ENCODE measurements around the gene ZNF77.
"Not testable (repeated sequence)": the region's sequence is repeated elsewhere in the genome, so short reads cannot be mapped to it uniquely, and the experiment has no call there.

ZNF77 gene

DNA sequence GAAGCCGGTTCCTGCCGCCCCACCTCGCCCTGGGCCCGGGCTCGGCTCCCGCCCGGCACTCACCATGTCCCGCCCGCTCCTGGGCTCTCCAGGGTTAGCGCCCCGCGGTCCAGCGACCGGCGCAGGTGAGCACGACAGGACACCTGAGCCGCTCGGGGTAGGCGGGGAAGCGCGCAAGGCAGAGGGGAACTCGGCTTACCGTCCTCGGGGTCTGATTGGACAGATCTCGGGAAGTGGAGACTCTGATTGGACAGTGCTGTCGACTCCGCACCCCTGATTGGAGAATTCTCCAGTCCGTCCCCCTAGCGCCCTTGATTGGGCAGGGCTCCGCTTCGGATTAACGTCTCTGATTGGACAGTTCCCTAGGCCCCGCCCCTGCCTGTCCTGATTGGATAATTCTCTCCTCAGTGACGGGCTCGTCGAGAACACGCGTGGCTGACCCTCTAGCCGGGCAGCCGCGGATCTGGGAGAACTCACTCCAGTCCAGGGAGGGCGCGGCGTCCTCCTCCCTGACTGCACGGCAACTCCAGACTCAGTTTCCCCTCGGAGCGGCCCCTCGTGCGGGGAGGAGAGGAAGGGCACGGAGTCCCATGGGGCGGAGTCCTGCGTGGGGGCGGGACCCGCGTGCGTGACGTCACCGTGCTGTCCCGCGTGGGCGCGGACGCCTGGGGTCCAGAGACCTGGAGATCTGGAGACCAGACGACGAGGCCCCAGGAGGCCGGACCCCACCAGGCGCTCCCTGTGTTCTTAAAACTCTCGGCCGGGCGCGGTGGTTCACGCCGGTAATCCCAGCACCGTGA is at the start of gene ZNF77:
TSS of gene ZNF77 (minus strand) at position 197 of the 800 bp plus-strand sequence. CDS start at position 66, 131 bp downstream.
- peak; percentile 95 for ATAC-seq (ENCODE audit: low read depth)

DNA sequence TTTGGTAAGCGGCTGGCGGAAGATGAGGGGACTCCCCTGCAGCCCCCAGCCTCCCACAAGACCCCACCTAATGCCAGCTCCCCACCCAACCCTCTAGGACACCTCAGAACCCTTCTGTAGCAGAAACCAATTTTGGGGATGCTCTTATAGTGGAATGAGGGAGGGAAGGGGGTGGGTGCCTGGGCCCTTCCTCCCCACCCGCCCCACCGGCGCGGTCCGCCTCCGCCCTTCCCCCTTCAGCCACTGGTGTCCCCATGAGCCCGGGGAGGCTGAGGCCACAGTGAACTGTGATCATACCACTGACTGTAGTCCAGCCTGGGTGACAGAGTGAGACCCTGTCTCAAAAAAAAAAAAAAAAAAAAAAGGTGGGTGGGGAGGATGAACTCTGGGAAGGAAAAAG is 48.8 kb upstream of the ZNF77 start:
- H3K27me3 Mint-ChIP-seq: peaks cover 16% of the 10 kb centered on the region
- H3K36me3 Mint-ChIP-seq: no peaks in the 10 kb centered on the region
- no peak overlapping the region for H3K4me3 Mint-ChIP-seq
- no peak for DNase-seq (ENCODE audit: low spot score in 2 of 2)
- H3K27ac Mint-ChIP-seq: no peak overlapping the region
- H3K4me1 Mint-ChIP-seq: no peaks in the 10 kb centered on the region
- H3K9me3 Mint-ChIP-seq: no peaks in the 10 kb centered on the region
- no peak for ATAC-seq (ENCODE audit: low read depth)

More for the DNA sequence above, at the start of gene ZNF77:
- DNase-seq (ENCODE audit: low spot score in 2 of 2): peak; percentile 98
- peak within 1 kb of the TSS; percentile 99 for H3K4me3 Mint-ChIP-seq
- no peaks in the 10 kb centered on the region for H3K27me3 Mint-ChIP-seq
- H3K27ac Mint-ChIP-seq: peak within 1 kb of the TSS; percentile 97
- peaks cover 19% of the 10 kb centered on the region for H3K4me1 Mint-ChIP-seq
- no peaks in the 10 kb centered on the region for H3K36me3 Mint-ChIP-seq
- H3K9me3 Mint-ChIP-seq: no peaks in the 10 kb centered on the region

DNA sequence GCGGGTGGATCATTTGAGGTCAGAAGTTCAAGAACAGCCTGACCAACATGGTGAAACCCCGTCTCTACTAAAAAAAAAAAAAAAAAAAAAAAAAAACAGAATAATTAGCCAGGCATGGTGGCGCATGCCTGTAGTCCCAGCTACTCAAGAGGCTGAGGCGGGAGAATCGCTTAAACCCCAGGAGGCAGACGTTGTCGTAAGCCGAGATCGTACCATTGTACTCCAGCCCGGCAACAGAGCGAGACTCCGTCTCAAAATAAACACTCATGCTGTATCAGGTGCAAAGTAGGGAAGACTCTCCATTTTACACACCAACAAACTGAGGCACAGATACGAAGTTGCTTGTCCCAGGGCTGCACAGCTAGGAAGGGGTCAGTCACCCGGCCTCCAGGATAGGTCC is 48.2 kb upstream of the ZNF77 start:
- H3K27me3 Mint-ChIP-seq: peaks cover 18% of the 10 kb centered on the region
- no peak for ATAC-seq (ENCODE audit: low read depth)

DNA sequence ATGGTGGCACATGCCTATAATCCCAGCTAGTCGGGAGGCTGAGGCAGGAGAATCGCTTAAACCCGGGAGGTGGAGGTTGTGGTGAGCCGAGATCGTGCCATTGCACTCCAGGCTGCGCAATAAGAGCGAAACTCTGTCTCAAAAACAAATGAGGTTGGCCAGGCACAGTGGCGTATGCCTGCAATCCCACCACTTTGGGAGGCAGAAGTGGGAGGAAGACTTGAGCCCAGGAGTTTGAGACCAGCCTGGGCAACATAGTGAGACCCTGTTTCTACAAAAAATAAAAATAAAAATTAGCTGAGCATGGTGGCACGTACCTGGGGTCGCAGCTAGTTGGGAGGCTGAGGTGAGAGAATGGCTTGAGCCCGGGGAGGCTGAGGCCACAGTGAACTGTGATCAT is 47.6 kb upstream of the ZNF77 start:
- H3K4me3 Mint-ChIP-seq; H3K4me1 Mint-ChIP-seq; ATAC-seq (ENCODE audit: low read depth); DNase-seq (ENCODE audit: low spot score in 2 of 2); H3K27ac Mint-ChIP-seq; H3K36me3 Mint-ChIP-seq; H3K9me3 Mint-ChIP-seq: not testable (repeated sequence)
- peaks cover 15% of the 10 kb centered on the region for H3K27me3 Mint-ChIP-seq

More for the DNA sequence above, 48.2 kb upstream of the ZNF77 start:
- no peaks in the 10 kb centered on the region for H3K9me3 Mint-ChIP-seq
- H3K4me1 Mint-ChIP-seq: no peaks in the 10 kb centered on the region
- no peak overlapping the region for H3K4me3 Mint-ChIP-seq
- H3K36me3 Mint-ChIP-seq: no peaks in the 10 kb centered on the region
- DNase-seq (ENCODE audit: low spot score in 2 of 2): no peak
- H3K27ac Mint-ChIP-seq: no peak overlapping the region

DNA sequence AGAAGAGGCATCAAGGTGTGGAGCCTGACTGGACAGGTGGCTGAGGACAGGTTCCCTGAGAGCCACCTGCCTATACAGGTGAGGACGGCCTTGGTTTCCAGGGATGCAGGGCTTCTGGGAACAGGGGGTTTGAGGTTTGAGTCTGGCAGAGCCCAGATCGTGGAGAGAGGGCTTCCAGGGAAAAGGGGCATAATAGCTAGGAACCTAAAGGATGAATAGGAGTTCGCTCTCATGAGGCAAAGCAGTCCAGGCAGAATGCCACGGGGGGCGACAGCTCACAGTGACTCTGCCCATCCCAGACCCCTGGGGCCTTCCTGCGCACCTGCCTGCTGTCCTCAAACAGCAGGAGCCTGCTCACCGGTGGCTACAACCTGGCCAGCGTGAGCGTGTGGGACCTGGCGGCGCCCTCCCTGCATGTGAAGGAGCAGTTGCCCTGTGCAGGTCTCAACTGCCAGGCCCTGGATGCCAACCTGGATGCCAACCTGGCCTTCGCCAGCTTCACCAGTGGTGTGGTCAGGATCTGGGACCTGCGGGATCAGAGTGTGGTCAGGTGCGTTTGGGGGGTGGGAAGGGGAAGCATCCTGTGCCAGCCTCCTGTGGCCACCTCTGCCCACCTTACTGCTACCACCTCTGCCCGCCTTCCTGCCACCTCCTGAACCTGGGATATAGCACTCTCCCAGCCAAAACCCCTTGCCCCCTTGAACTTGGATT is 44.6 kb upstream of the ZNF77 start:
- Mint-ChIP-seq H3K36me3 (no peaks in the 10 kb centered on the region), H3K27ac (no peak overlapping the region)
- ATAC-seq (ENCODE audit: low read depth): no peak

DNA sequence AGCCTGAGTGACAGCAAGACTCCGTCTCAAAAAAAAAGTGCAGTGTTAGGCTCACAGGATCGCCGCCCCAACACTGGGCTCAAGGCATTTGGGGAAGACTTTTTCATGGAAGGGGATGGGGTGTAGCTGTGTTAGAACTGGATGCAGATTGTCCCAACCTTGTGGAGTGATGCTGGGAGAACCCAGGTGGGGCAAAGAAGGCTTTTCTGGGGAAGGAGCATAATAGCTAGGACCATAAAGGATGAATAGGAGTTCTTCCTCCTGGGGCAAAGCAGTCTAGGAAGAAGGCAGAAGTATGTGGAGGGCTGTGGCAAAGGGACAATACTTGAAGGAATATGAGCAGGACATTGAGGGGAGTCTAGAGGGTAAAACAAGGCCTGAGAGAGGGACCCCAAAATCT is 43.8 kb upstream of the ZNF77 start:
- ATAC-seq (ENCODE audit: low read depth) (no peak), DNase-seq (ENCODE audit: low spot score in 2 of 2) (no peak)
- H3K4me1 Mint-ChIP-seq: peaks cover 1% of the 10 kb centered on the region
- H3K27me3 Mint-ChIP-seq: peaks cover 15% of the 10 kb centered on the region
- H3K36me3 Mint-ChIP-seq: no peaks in the 10 kb centered on the region
- H3K9me3 Mint-ChIP-seq: no peaks in the 10 kb centered on the region
- H3K4me3 Mint-ChIP-seq: no peak overlapping the region
- no peak overlapping the region for H3K27ac Mint-ChIP-seq

More for the DNA sequence above, 44.6 kb upstream of the ZNF77 start:
- H3K4me1 Mint-ChIP-seq: no peaks in the 10 kb centered on the region
- H3K9me3 Mint-ChIP-seq: no peaks in the 10 kb centered on the region
- H3K4me3 Mint-ChIP-seq: no peak overlapping the region
- peaks cover 14% of the 10 kb centered on the region for H3K27me3 Mint-ChIP-seq
- DNase-seq (ENCODE audit: low spot score in 2 of 2): no peak

DNA sequence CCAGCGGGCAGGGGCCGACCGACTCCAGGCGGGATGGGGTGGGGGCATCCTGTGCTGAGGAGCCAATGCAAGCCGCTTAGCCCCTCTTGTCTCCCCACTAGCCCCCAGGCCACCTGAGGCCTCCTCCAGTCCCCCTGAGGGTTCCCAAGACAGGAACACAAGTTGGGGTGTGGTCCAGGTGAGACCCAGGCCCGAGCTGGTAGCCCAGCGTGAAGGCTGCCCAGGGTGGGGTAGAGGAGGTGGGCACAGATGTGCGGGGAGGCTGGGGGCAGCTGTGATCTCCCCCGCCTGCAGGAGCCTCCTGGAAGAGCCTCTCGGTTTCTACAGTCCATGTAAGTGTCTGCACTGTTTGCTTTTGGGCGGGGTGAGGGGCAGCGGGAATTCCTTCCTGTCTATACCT is 43.0 kb upstream of the ZNF77 start:
- H3K4me1 Mint-ChIP-seq: peaks cover 7% of the 10 kb centered on the region
- no peak overlapping the region for H3K4me3 Mint-ChIP-seq
- H3K36me3 Mint-ChIP-seq: no peaks in the 10 kb centered on the region
- H3K27me3 Mint-ChIP-seq: peaks cover 21% of the 10 kb centered on the region
- no peaks in the 10 kb centered on the region for H3K9me3 Mint-ChIP-seq
- no peak for ATAC-seq (ENCODE audit: low read depth)
- DNase-seq (ENCODE audit: low spot score in 2 of 2): no peak
- H3K27ac Mint-ChIP-seq: no peak overlapping the region

DNA sequence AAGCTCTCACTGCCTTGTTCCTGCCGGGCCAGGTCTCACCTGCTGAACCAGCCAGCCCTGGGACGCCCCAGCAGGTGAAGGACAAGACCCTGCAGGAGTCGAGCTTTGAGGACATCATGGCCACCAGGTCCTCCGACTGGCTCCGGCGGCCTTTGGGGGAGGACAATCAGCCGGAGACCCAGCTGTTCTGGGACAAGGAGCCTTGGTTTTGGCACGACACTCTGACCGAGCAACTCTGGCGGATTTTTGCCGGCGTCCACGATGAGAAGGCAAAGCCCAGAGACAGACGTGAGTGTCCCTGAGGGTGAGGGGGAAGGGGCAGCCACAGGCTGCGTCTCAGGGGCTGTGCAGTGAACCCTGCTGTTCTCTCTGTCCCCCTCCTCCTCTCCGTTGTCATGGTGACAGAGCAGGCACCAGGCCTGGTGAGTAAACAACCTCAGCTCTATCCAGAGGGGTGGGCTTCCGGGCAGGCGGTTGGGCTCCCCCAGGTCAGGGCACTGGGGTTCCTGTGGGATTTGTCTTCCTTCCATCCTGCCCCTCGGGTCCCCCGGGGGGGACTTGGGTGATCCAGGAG is 42.3 kb upstream of the ZNF77 start:
- DNase-seq (ENCODE audit: low spot score in 2 of 2) (no peak), ATAC-seq (ENCODE audit: low read depth) (no peak)
- H3K27ac Mint-ChIP-seq: no peak overlapping the region
- H3K36me3 Mint-ChIP-seq: no peaks in the 10 kb centered on the region
- H3K4me3 Mint-ChIP-seq: no peak overlapping the region
- peaks cover 21% of the 10 kb centered on the region for H3K27me3 Mint-ChIP-seq
- H3K9me3 Mint-ChIP-seq: no peaks in the 10 kb centered on the region
- peaks cover 7% of the 10 kb centered on the region for H3K4me1 Mint-ChIP-seq

DNA sequence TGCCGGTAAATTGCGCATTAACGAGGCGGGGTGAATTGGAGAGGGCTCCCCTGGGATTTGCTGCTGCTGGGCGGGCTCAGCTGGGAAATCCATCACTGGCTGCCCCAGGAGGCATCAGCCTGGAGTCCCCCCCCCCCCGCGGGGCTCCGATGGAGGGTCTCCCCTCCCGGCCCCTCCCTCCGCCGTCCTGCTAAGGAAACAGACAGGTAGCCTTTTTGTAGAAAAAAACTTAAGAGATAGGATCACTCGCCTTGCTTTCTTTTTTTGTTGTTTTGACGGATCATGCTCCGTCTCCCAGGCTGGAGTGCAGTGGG is 39.4 kb upstream of the ZNF77 start:
- ATAC-seq (ENCODE audit: low read depth) (no peak), DNase-seq (ENCODE audit: low spot score in 2 of 2) (no peak)
- Mint-ChIP-seq H3K4me1 (peaks cover 7% of the 10 kb centered on the region), H3K36me3 (no peaks in the 10 kb centered on the region), H3K27me3 (peaks cover 28% of the 10 kb centered on the region), H3K27ac (no peak overlapping the region), H3K4me3 (peak overlapping the region; percentile 68), H3K9me3 (no peaks in the 10 kb centered on the region)

DNA sequence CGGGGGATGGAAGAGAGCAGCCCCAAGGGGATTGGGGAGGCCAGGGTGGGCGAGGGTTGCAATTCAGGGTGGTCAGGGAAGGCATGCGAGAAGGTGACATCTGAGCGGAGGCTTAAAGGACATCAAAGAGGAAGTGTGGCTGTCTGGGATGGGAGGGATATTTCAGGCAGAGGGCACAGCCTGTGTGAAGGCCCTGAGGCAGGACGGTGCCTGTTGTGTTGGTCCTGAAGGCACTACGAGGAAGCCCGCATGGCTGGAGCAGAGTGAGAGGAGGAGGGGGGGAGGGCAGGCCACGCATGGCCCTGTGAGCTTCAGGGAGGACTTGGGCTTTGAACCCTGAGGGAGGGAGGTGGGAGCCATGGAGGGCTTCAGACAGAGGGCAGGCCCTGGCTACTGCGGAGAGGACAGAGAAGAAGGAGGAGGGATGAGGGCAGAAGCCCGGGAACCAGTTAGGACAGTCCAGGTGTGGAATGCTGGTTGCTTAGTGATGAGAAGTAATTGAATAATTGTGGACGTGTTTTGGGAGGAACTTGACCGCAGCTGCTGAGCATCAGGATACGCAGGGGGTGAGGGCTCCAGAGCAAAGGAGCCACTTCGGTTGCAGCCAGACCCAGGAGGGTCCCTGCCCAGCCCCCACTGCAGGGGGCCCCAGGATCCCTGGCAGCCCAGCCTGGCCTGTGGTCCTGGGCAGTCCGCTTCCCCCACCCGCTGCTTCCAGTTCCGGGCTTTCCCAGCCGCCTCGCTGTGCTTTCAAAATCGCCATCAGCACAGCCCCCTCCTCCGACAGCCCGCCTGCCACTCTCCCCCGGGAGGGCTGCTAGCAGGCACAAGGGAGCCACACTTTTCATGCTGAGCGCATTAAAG is 38.8 kb upstream of the ZNF77 start:
- Mint-ChIP-seq H3K9me3 (no peaks in the 10 kb centered on the region), H3K27me3 (peaks cover 26% of the 10 kb centered on the region), H3K27ac (no peak overlapping the region), H3K4me1 (peaks cover 7% of the 10 kb centered on the region), H3K4me3 (peak overlapping the region; percentile 68), H3K36me3 (no peaks in the 10 kb centered on the region)
- DNase-seq (ENCODE audit: low spot score in 2 of 2) (no peak), ATAC-seq (ENCODE audit: low read depth) (peak; percentile 27)

DNA sequence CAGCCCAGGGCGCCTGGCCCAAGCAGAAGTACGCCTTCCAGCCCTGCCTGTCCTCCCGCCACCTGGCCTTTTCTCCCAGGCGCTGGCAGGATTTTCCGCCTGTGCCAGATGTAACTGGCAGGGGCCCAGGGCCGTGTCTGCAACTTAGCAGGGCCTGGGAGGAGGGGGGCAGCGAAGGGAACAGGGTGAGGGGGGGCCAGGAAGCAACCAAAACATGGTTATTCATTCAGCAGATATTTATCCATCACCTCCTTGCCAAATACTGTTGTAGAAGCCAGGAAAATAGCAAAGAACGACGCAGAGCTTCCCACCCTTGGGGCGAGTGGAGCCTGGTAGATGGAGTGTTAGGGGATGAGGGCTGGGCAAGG is 38.2 kb upstream of the ZNF77 start:
- no peaks in the 10 kb centered on the region for H3K9me3 Mint-ChIP-seq
- ATAC-seq (ENCODE audit: low read depth) (no peak), DNase-seq (ENCODE audit: low spot score in 2 of 2) (no peak)
- H3K4me1 Mint-ChIP-seq: peaks cover 7% of the 10 kb centered on the region
- H3K4me3 Mint-ChIP-seq: peak overlapping the region; percentile 30
- no peak overlapping the region for H3K27ac Mint-ChIP-seq
- H3K27me3 Mint-ChIP-seq: peaks cover 24% of the 10 kb centered on the region
- H3K36me3 Mint-ChIP-seq: no peaks in the 10 kb centered on the region

DNA sequence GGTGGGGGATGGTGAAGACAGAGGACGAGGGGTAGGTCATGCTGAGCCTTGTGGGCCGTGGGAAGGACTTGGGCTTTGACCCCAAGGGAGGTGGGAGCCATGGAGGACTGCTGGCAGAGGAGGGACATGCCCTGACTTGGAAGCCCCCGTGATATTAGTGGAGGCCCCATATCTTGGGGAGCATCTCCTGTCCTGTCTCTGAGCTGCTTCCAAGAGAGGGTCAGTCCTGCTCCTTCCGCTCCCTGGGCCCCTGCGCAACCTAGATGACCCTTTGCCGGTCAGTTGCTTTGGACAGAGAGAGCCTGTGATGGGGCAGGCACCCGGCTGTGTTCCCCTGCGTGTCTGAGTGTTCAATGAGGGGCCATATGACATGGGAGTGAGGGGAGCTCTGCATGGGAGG is 37.8 kb upstream of the ZNF77 start:
- no peak for DNase-seq (ENCODE audit: low spot score in 2 of 2)
- no peaks in the 10 kb centered on the region for H3K9me3 Mint-ChIP-seq
- H3K27me3 Mint-ChIP-seq: peaks cover 24% of the 10 kb centered on the region

DNA sequence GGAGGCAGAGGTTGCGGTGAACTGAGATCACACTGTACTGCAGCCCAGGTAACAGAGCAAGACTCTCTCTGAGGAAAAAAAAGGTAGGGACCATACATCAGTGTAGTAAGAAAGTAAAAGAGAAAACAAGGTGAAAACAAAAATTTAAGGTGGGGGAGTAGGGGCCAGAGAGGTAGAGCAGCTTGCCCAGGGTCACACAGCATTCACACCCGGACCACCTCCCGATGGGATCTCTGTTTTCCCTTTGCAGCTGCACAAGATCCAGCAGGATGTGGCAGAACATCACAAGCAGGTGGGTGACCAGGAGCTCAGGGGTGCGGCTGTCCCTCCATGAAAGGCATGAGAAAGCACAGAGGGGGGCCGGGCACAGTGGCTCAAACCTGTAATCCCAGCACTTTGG is 37.1 kb upstream of the ZNF77 start:
- Mint-ChIP-seq H3K9me3 (no peaks in the 10 kb centered on the region), H3K4me3 (no peak overlapping the region)
- ATAC-seq (ENCODE audit: low read depth): no peak

More for the DNA sequence above, 37.8 kb upstream of the ZNF77 start:
- H3K36me3 Mint-ChIP-seq: no peaks in the 10 kb centered on the region
- ATAC-seq (ENCODE audit: low read depth): no peak
- peaks cover 7% of the 10 kb centered on the region for H3K4me1 Mint-ChIP-seq
- H3K27ac Mint-ChIP-seq: no peak overlapping the region
- H3K4me3 Mint-ChIP-seq: no peak overlapping the region

DNA sequence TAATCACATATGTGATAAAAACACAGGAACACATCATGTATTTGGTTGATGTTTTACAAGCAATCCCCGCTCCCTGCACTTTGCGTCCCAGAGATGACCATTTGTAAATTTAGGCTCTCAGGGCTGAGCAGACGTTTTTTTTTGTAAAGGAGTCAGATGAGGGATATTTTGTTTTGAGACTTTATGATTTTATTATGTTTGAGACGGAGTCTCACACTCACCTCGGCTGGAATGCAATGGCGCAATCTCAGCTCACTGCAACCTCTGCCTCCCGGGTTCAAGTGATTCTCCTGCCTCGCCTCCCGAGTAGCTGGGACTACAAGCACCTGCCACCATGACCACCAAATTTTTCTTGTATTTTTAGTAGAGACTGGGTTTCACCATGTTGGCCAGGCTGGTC is 34.0 kb upstream of the ZNF77 start:
- Mint-ChIP-seq H3K27me3 (peaks cover 18% of the 10 kb centered on the region), H3K27ac (no peak overlapping the region), H3K4me1 (peaks cover 13% of the 10 kb centered on the region), H3K36me3 (no peaks in the 10 kb centered on the region), H3K4me3 (no peak overlapping the region), H3K9me3 (no peaks in the 10 kb centered on the region)
- DNase-seq (ENCODE audit: low spot score in 2 of 2) (no peak), ATAC-seq (ENCODE audit: low read depth) (no peak)

More for the DNA sequence above, 37.1 kb upstream of the ZNF77 start:
- peaks cover 20% of the 10 kb centered on the region for H3K27me3 Mint-ChIP-seq
- no peaks in the 10 kb centered on the region for H3K36me3 Mint-ChIP-seq
- no peak for DNase-seq (ENCODE audit: low spot score in 2 of 2)
- H3K27ac Mint-ChIP-seq: no peak overlapping the region
- H3K4me1 Mint-ChIP-seq: peaks cover 7% of the 10 kb centered on the region

Data from memory B cell (primary cell).